ENCODE measurements around the gene GPN2. TPM values are rescaled to one million over a fixed set of nuclear protein-coding genes. Genes with fewer than 3 reads are reported as not detected.

The GPN2 gene
- total RNA-seq, 1 donor from 2014 or later, result 33.4 TPM

- Mint-ChIP-seq H3K36me3 (no peaks in the 10 kb centered on the region), H3K9me3 (no peaks in the 10 kb centered on the region), H3K27ac (no peak overlapping the region), H3K27me3 (ENCODE audit: low read depth) (no peaks in the 10 kb centered on the region), H3K4me1 (no peaks in the 10 kb centered on the region), H3K4me3 (no peak overlapping the region)
- no peak for DNase-seq (ENCODE audit: low spot score in 2 of 2, unreplicated experiment in 2 of 2)
- TF ChIP-seq CTCF (IDR thresholded peaks at IDR 0.05; ENCODE audit: unreplicated experiment), result no peak
These were observed 20.5 kb upstream of the GPN2 start for GRCh38 chr1:26910343-26911160.

GRCh38 chr1:26909951-26910342 lies 19.9 kb upstream of the GPN2 start:
- Mint-ChIP-seq H3K36me3 (no peaks in the 10 kb centered on the region), H3K27ac (no peak overlapping the region), H3K4me1 (no peaks in the 10 kb centered on the region), H3K9me3 (no peaks in the 10 kb centered on the region), H3K27me3 (ENCODE audit: low read depth) (no peaks in the 10 kb centered on the region), H3K4me3 (no peak overlapping the region)
- no peak for DNase-seq (ENCODE audit: low spot score in 2 of 2, unreplicated experiment in 2 of 2)
- no peak for TF ChIP-seq CTCF (IDR thresholded peaks at IDR 0.05; ENCODE audit: unreplicated experiment)

- Mint-ChIP-seq H3K4me3 (no peak overlapping the region), H3K27ac (no peak overlapping the region), H3K9me3 (no peaks in the 10 kb centered on the region), H3K36me3 (no peaks in the 10 kb centered on the region), H3K4me1 (no peaks in the 10 kb centered on the region), H3K27me3 (ENCODE audit: low read depth) (no peaks in the 10 kb centered on the region)
- TF ChIP-seq CTCF (IDR thresholded peaks at IDR 0.05; ENCODE audit: unreplicated experiment), result no peak
- no peak for DNase-seq (ENCODE audit: low spot score in 2 of 2, unreplicated experiment in 2 of 2)
These were observed 17.2 kb upstream of the GPN2 start for GRCh38 chr1:26907071-26907917.

- no peak for TF ChIP-seq CTCF (IDR thresholded peaks at IDR 0.05; ENCODE audit: unreplicated experiment)
- Mint-ChIP-seq H3K4me1 (peaks cover 21% of the 10 kb centered on the region), H3K9me3 (no peaks in the 10 kb centered on the region), H3K4me3 (peak overlapping the region; percentile 98), H3K27ac (peak overlapping the region; percentile 99), H3K27me3 (ENCODE audit: low read depth) (no peaks in the 10 kb centered on the region), H3K36me3 (peaks cover 8% of the 10 kb centered on the region)
- no peak for DNase-seq (ENCODE audit: low spot score in 2 of 2, unreplicated experiment in 2 of 2)
These were observed 10.9 kb upstream of the GPN2 start for GRCh38 chr1:26900815-26901511.

- Mint-ChIP-seq H3K4me3 (peak within 1 kb of the TSS; percentile 98), H3K36me3 (peaks cover 8% of the 10 kb centered on the region), H3K27ac (peak within 1 kb of the TSS; percentile 99), H3K4me1 (peaks cover 21% of the 10 kb centered on the region), H3K9me3 (no peaks in the 10 kb centered on the region), H3K27me3 (ENCODE audit: low read depth) (no peaks in the 10 kb centered on the region)
- DNase-seq (ENCODE audit: low spot score in 2 of 2, unreplicated experiment in 2 of 2), result peak; percentile 86 to 88
- no peak for TF ChIP-seq CTCF (IDR thresholded peaks at IDR 0.05; ENCODE audit: unreplicated experiment)
These were observed 10.1 kb upstream of the GPN2 start, which contains the start of gene GPATCH3 for GRCh38 chr1:26900001-26900814. Gene GPATCH3, minus strand, starts transcription at chr1:26900467. Its CDS starts 25 bp downstream, at chr1:26900442.
